Loucy (cell line): Measurements from ENCODE around the gene XPNPEP2.

Experiments
- H2AFZ ChIP-seq: fragments of 200-600 bp; sonication (generic); 2 replicates; pipeline ENCODE4 v1.6.0; 2016; ENCODE audit warnings: antibody characterized with exemption, mild to moderate bottlenecking, low read length, moderate library complexity
- H3F3A ChIP-seq: fragments of 200-600 bp; 2 replicates; pipeline ENCODE4 v1.6.0; 2016; ENCODE audit warnings: antibody characterized with exemption, low read depth, mild to moderate bottlenecking
- H3K27me3 ChIP-seq: fragments of 200-600 bp; sonication (generic); 2 replicates; pipeline ENCODE4 v1.6.1; 2014; ENCODE audit warnings: low read length, mild to moderate bottlenecking; ENCODE audit not compliant: insufficient read depth, poor library complexity, severe bottlenecking
- H3K36me3 ChIP-seq: fragments of 200-600 bp; sonication (generic); 2 replicates; pipeline ENCODE4 v1.6.1; 2016; ENCODE audit warnings: low read length; ENCODE audit not compliant: insufficient read depth
- H3K4me1 ChIP-seq: fragments of 200-600 bp; sonication (generic); 2 replicates; pipeline ENCODE4 v1.5.1; 2014; ENCODE audit warnings: low read length, mild to moderate bottlenecking; ENCODE audit not compliant: insufficient read depth, poor library complexity, severe bottlenecking
- H3K4me2 ChIP-seq: fragments of 200-600 bp; sonication (generic); 2 replicates; pipeline ENCODE4 v1.6.0; 2014; ENCODE audit warnings: antibody characterized with exemption, low read length, low read depth, mild to moderate bottlenecking; ENCODE audit not compliant: poor library complexity, severe bottlenecking
- H3K4me3 ChIP-seq: fragments of 200-600 bp; sonication (generic); 2 replicates; pipeline ENCODE4 v1.5.1; 2014; ENCODE audit warnings: low read length, mild to moderate bottlenecking, mixed read lengths; ENCODE audit not compliant: poor library complexity, severe bottlenecking
- H3K79me2 ChIP-seq: fragments of 200-600 bp; sonication (generic); 2 replicates; pipeline ENCODE4 v1.6.1; 2014; ENCODE audit warnings: low read length; ENCODE audit not compliant: insufficient read depth
- H3K9ac ChIP-seq: fragments of 200-600 bp; sonication (generic); 2 replicates; pipeline ENCODE4 v1.6.0; 2014; ENCODE audit warnings: mild to moderate bottlenecking, low read depth, low read length, moderate library complexity; ENCODE audit not compliant: poor library complexity, severe bottlenecking
- H3K9me2 ChIP-seq: fragments of 200-600 bp; sonication (generic); replicated peaks from 2 replicates; pipeline ENCODE4 v1.6.1; 2016; ENCODE audit warnings: low read depth, low read length, mixed read lengths
- H3K9me3 ChIP-seq: fragments of 200-600 bp; sonication (generic); 2 replicates; pipeline ENCODE4 v1.6.1; 2014; ENCODE audit warnings: mild to moderate bottlenecking, antibody characterized with exemption, low read length, low read depth; ENCODE audit not compliant: insufficient read depth
- H4K20me1 ChIP-seq: fragments of 200-600 bp; sonication (generic); 2 replicates; pipeline ENCODE4 v1.6.0; 2014; ENCODE audit warnings: antibody characterized with exemption, low read length, mild to moderate bottlenecking; ENCODE audit not compliant: insufficient read depth, poor library complexity, severe bottlenecking
- EZH2phosphoT487 ChIP-seq: fragments of 200-600 bp; IDR thresholded peaks from 2 replicates; pipeline ENCODE4 v1.6.1; 2018; ENCODE audit warnings: antibody characterized with exemption, mild to moderate bottlenecking, moderate library complexity, borderline replicate concordance
- TF ChIP-seq, protein P1 (sequence below): fragments of 200-600 bp; sonication (generic); conservative IDR thresholded peaks from 2 replicates; pipeline ENCODE4 v1.5.1; 2014; ENCODE audit warnings: mild to moderate bottlenecking, antibody characterized with exemption, low read length

Gene XPNPEP2

DNA sequence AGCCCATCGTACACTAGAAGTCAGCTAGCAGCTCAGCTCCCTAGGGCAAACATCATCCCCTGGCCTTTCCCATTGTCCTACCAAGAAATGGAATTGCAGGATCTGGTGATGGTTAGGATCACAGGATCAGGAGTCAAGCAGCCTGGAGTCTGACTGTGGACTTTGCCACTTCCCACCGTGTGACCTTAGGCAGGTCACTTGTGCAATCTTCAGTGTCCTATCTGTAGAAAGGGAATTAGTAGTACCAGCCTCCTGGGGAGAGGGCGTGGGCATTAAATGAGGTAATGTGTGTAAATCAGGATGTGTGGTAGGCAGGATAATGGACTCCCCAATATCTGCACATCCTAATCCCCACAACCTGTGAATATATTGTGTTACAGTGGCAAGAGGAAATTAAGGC lies 45.4 kb upstream of the XPNPEP2 start:
- H2AFZ ChIP-seq = no peak overlapping the region
- H3K9me3 ChIP-seq = no peaks in the 10 kb centered on the region
- H3K9ac ChIP-seq = no peak overlapping the region
- H3K4me2 ChIP-seq = no peak overlapping the region
- H3K4me1 ChIP-seq = no peaks in the 10 kb centered on the region
- no peaks in the 10 kb centered on the region for H3K36me3 ChIP-seq
- TF ChIP-seq, protein P1, sequence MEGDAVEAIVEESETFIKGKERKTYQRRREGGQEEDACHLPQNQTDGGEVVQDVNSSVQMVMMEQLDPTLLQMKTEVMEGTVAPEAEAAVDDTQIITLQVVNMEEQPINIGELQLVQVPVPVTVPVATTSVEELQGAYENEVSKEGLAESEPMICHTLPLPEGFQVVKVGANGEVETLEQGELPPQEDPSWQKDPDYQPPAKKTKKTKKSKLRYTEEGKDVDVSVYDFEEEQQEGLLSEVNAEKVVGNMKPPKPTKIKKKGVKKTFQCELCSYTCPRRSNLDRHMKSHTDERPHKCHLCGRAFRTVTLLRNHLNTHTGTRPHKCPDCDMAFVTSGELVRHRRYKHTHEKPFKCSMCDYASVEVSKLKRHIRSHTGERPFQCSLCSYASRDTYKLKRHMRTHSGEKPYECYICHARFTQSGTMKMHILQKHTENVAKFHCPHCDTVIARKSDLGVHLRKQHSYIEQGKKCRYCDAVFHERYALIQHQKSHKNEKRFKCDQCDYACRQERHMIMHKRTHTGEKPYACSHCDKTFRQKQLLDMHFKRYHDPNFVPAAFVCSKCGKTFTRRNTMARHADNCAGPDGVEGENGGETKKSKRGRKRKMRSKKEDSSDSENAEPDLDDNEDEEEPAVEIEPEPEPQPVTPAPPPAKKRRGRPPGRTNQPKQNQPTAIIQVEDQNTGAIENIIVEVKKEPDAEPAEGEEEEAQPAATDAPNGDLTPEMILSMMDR = no peak
- TF ChIP-seq EZH2phosphoT487 = no peak
- H4K20me1 ChIP-seq = no peaks in the 10 kb centered on the region
- no peaks in the 10 kb centered on the region for H3F3A ChIP-seq
- no peak overlapping the region for H3K4me3 ChIP-seq
- no peaks in the 10 kb centered on the region for H3K79me2 ChIP-seq
- no peaks in the 10 kb centered on the region for H3K27me3 ChIP-seq
- H3K9me2 ChIP-seq = no peaks in the 10 kb centered on the region

DNA sequence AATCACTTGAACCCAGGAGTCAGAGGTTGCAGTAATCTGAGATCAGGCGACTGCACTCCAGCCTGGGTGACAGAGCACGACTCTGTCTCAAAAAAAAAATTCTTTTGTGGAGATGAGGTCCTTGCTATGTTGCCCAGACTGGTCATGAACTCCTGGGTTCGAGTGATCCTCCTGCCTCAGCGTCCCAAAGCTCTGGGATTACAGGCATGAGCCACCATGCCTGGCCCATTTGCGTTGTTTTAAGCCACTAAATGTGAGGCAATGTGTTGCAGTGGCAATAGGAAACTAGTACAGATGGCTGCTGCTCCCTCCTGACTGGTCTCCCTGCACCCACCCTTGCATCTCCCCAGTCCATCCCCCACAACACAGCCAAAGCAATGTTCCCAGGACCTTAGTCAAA lies 44.0 kb upstream of the XPNPEP2 start:
- Histone ChIP-seq H3K4me1 (no peaks in the 10 kb centered on the region), H3K79me2 (no peaks in the 10 kb centered on the region), H3K4me2 (no peak overlapping the region), H4K20me1 (no peaks in the 10 kb centered on the region), H3K9me2 (no peaks in the 10 kb centered on the region), H3F3A (no peaks in the 10 kb centered on the region), H3K27me3 (no peaks in the 10 kb centered on the region), H2AFZ (no peak overlapping the region), H3K4me3 (no peak overlapping the region), H3K9me3 (no peaks in the 10 kb centered on the region), H3K9ac (no peak overlapping the region), H3K36me3 (no peaks in the 10 kb centered on the region)
- TF ChIP-seq, protein P1 = no peak
- TF ChIP-seq EZH2phosphoT487 = no peak

GRCh38 chrX:129695535-129695934 lies 43.2 kb upstream of the XPNPEP2 start:
- H4K20me1 ChIP-seq = no peaks in the 10 kb centered on the region
- H3K4me1 ChIP-seq = no peaks in the 10 kb centered on the region
- TF ChIP-seq, protein P1 = no peak
- no peak for TF ChIP-seq EZH2phosphoT487
- no peak overlapping the region for H3K4me2 ChIP-seq
- no peaks in the 10 kb centered on the region for H3F3A ChIP-seq
- no peak overlapping the region for H3K4me3 ChIP-seq
- H3K36me3 ChIP-seq = no peaks in the 10 kb centered on the region
- H3K9ac ChIP-seq = no peak overlapping the region
- no peak overlapping the region for H2AFZ ChIP-seq
- no peaks in the 10 kb centered on the region for H3K9me3 ChIP-seq
- H3K79me2 ChIP-seq = no peaks in the 10 kb centered on the region
- no peaks in the 10 kb centered on the region for H3K27me3 ChIP-seq
- no peaks in the 10 kb centered on the region for H3K9me2 ChIP-seq
